Measurements from ENCODE around the gene ITPKA. TPM values are rescaled to one million over a fixed set of nuclear protein-coding genes. Genes with fewer than 3 reads are reported as not detected.

Gene ITPKA
- total and polyA plus RNA-seq, 2 of the 13 experiments (the other 11 are each of a cell fraction or from before 2014, with no cell fraction given): 13.2 to 41.3 TPM

DNA sequence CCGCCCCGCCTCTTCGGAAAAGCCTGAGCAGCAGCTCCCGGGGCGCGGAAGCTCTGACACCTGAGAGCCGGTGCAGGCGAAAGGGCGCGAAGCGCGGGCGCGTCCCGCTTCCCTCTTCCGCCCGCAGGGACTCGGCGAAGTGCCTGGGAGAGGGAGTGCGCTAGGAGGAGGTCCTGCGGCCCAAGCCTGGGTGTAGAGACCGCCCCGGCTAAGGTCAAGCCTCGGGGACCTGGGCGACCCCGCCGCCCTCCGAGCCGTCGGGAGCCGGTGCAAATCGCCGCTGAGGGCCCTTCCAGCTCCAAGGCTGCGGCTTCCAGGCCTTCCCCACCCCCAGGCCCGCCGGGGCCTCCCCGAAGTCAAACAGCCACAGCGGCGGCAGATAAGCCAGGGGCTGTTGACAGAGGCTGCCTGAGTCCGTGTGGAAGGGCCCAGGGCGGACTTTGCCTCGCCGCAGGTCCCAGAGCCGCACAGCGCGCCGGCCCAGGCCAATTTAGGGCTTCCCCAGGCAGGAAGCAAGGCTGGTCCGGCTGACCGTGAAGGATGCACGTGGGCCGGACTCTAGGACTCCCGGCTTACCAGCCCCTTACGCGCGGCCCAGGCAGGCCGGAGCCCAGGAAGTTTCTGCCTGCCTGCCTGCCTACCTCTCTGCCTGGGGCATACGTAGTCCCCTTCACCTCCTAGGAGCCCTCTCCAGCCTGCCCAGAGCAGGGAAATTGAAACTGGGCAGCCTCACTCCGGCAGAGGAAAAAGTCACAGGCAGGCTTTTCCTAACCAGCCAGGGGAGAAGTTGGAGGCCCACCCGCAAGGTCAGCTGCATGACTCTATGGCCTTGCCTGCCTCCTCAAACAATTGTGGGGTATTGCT lies 2.3 kb downstream of the ITPKA start (continued):
- TF ChIP-seq MNT (IDR thresholded peaks at IDR 0.05) (peak; percentile 56; the same call in 1 of the 2 replicates), ZNF589 (CRISPR knock-in tag; conservative IDR thresholded peaks at IDR 0.05) (no peak), HNRNPLL (IDR thresholded peaks at IDR 0.05; ENCODE audit: low read depth, low read length, poor library complexity, severe bottlenecking) (peak; percentile 68), HMG20B (CRISPR knock-in tag; conservative IDR thresholded peaks at IDR 0.05) (0 out of 2 replicates have a peak, but pooled peaks have one; percentile 39), KMT2B (CRISPR knock-in tag; IDR thresholded peaks at IDR 0.05) (peak; percentile 91), NR2F6 (IDR thresholded peaks at IDR 0.05) (peak; percentile 27; the same call in 1 of the 2 replicates), NR2F6 (CRISPR knock-in tag; IDR thresholded peaks at IDR 0.05) (peak; percentile 33; the same call in 1 of the 2 replicates), IKZF1 (IDR thresholded peaks at IDR 0.05) (no peak), FOXP1 (IDR thresholded peaks at IDR 0.05) (no peak), FOXP1 (CRISPR knock-in tag; IDR thresholded peaks at IDR 0.05) (0 out of 2 replicates have a peak, but pooled peaks have one; percentile 43), ZFP36L1 (CRISPR knock-in tag; IDR thresholded peaks at IDR 0.05) (peak; percentile 90; the same call in 1 of the 2 replicates), MTA3 (CRISPR knock-in tag; IDR thresholded peaks at IDR 0.05) (no peak), DR1 (CRISPR knock-in tag; IDR thresholded peaks at IDR 0.05) (peak; percentile 77), ZNF619 (CRISPR knock-in tag; IDR thresholded peaks at IDR 0.05) (0 out of 2 replicates have a peak, but pooled peaks have one; percentile 56), SIN3B (IDR thresholded peaks at IDR 0.05; ENCODE audit: low read length) (no peak), U2AF1 (optimal IDR thresholded peaks at IDR 0.05; ENCODE audit: low read depth, low read length) (peak; percentile 72), EED (CRISPR knock-in tag; IDR thresholded peaks at IDR 0.05) (no peak), ZBTB20 (CRISPR knock-in tag; IDR thresholded peaks at IDR 0.05; ENCODE audit: borderline replicate concordance, low read depth) (peak; percentile 67; the same call in 1 of the 2 replicates)
- TF ChIP-seq, protein P1, sequence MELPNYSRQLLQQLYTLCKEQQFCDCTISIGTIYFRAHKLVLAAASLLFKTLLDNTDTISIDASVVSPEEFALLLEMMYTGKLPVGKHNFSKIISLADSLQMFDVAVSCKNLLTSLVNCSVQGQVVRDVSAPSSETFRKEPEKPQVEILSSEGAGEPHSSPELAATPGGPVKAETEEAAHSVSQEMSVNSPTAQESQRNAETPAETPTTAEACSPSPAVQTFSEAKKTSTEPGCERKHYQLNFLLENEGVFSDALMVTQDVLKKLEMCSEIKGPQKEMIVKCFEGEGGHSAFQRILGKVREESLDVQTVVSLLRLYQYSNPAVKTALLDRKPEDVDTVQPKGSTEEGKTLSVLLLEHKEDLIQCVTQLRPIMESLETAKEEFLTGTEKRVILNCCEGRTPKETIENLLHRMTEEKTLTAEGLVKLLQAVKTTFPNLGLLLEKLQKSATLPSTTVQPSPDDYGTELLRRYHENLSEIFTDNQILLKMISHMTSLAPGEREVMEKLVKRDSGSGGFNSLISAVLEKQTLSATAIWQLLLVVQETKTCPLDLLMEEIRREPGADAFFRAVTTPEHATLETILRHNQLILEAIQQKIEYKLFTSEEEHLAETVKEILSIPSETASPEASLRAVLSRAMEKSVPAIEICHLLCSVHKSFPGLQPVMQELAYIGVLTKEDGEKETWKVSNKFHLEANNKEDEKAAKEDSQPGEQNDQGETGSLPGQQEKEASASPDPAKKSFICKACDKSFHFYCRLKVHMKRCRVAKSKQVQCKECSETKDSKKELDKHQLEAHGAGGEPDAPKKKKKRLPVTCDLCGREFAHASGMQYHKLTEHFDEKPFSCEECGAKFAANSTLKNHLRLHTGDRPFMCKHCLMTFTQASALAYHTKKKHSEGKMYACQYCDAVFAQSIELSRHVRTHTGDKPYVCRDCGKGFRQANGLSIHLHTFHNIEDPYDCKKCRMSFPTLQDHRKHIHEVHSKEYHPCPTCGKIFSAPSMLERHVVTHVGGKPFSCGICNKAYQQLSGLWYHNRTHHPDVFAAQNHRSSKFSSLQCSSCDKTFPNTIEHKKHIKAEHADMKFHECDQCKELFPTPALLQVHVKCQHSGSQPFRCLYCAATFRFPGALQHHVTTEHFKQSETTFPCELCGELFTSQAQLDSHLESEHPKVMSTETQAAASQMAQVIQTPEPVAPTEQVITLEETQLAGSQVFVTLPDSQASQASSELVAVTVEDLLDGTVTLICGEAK (IDR thresholded peaks at IDR 0.05): no peak
- TF ChIP-seq, protein P1 (CRISPR knock-in tag; IDR thresholded peaks at IDR 0.05): peak; percentile 91
